ENCODE measurements around the gene CNTN4. TPM values are rescaled to one million over a fixed set of nuclear protein-coding genes. Genes with fewer than 3 reads are reported as not detected.

The CNTN4 gene
- polyA plus RNA-seq, 1 experiment, result not detected

GRCh38 chr3:2958551-2958950 lies 859.9 kb downstream of the CNTN4 start:
- Histone ChIP-seq H3K27me3 (ENCODE audit: control insufficient read depth, insufficient read depth, low read length) (no peaks in the 10 kb centered on the region), H3K36me3 (ENCODE audit: control insufficient read depth, insufficient read depth, low read length) (no peaks in the 10 kb centered on the region; the same call in 1 of the 2 replicates), H3K4me3 (ENCODE audit: low read depth, low read length) (no peak overlapping the region)
- POLR2A ChIA-PET, result no interaction called here
- DNase-seq (ENCODE audit: low read depth), result no peak
- CTCF ChIA-PET, result interaction anchor here (1.1 kb wide), 1 partner anchor 16 kb away, joined by 3 read pairs; no protein-coding TSS in a partner anchor
- no peak for TF ChIP-seq CTCF (IDR thresholded peaks at IDR 0.05; ENCODE audit: insufficient read depth, low read depth, low read length)

- POLR2A ChIA-PET, result no interaction called here
- CTCF ChIA-PET, result no interaction called here
Observed at GRCh38 chr3:2961576-2961975, 862.9 kb downstream of the CNTN4 start.

GRCh38 chr3:2967871-2968270 lies 869.2 kb downstream of the CNTN4 start:
- Histone ChIP-seq H3K36me3 (ENCODE audit: control insufficient read depth, insufficient read depth, low read length) (no peaks in the 10 kb centered on the region), H3K27me3 (ENCODE audit: control insufficient read depth, insufficient read depth, low read length) (no peaks in the 10 kb centered on the region), H3K4me3 (ENCODE audit: low read depth, low read length) (no peak overlapping the region)
- POLR2A ChIA-PET, result no interaction called here
- DNase-seq (ENCODE audit: low read depth), result no peak
- CTCF ChIA-PET, result no interaction called here
- no peak for TF ChIP-seq CTCF (IDR thresholded peaks at IDR 0.05; ENCODE audit: insufficient read depth, low read depth, low read length)

More at GRCh38 chr3:2961576-2961975, 862.9 kb downstream of the CNTN4 start:
- no peaks in the 10 kb centered on the region; the same call in 1 of the 2 replicates for H3K36me3 ChIP-seq (ENCODE audit: control insufficient read depth, insufficient read depth, low read length)
- no peaks in the 10 kb centered on the region for H3K27me3 ChIP-seq (ENCODE audit: control insufficient read depth, insufficient read depth, low read length)
- no peak for TF ChIP-seq CTCF (IDR thresholded peaks at IDR 0.05; ENCODE audit: insufficient read depth, low read depth, low read length)
- no peak overlapping the region for H3K4me3 ChIP-seq (ENCODE audit: low read depth, low read length)
- no peak for DNase-seq (ENCODE audit: low read depth)

GRCh38 chr3:2968475-2968874 lies 869.8 kb downstream of the CNTN4 start:
- POLR2A ChIA-PET, result no interaction called here

GRCh38 chr3:2976212-2976611 lies 877.5 kb downstream of the CNTN4 start:
- no peak for TF ChIP-seq CTCF (IDR thresholded peaks at IDR 0.05; ENCODE audit: insufficient read depth, low read depth, low read length)
- H3K36me3 ChIP-seq (ENCODE audit: control insufficient read depth, insufficient read depth, low read length), result no peaks in the 10 kb centered on the region
- no peak for DNase-seq (ENCODE audit: low read depth)
- POLR2A ChIA-PET, result no interaction called here
- CTCF ChIA-PET, result interaction anchor here (0.6 kb wide), 1 partner anchor 259 kb away, joined by 4 read pairs; no protein-coding TSS in a partner anchor
- H3K4me3 ChIP-seq (ENCODE audit: low read depth, low read length), result no peak overlapping the region
- H3K27me3 ChIP-seq (ENCODE audit: control insufficient read depth, insufficient read depth, low read length), result no peaks in the 10 kb centered on the region

More at GRCh38 chr3:2968475-2968874, 869.8 kb downstream of the CNTN4 start:
- Histone ChIP-seq H3K36me3 (ENCODE audit: control insufficient read depth, insufficient read depth, low read length) (no peaks in the 10 kb centered on the region), H3K4me3 (ENCODE audit: low read depth, low read length) (no peak overlapping the region), H3K27me3 (ENCODE audit: control insufficient read depth, insufficient read depth, low read length) (no peaks in the 10 kb centered on the region)
- no peak for TF ChIP-seq CTCF (IDR thresholded peaks at IDR 0.05; ENCODE audit: insufficient read depth, low read depth, low read length)
- no peak for DNase-seq (ENCODE audit: low read depth)
- CTCF ChIA-PET, result no interaction called here

All from BJ (cell line).